ENCODE measurements around the gene MCC.

MCC gene

DNA sequence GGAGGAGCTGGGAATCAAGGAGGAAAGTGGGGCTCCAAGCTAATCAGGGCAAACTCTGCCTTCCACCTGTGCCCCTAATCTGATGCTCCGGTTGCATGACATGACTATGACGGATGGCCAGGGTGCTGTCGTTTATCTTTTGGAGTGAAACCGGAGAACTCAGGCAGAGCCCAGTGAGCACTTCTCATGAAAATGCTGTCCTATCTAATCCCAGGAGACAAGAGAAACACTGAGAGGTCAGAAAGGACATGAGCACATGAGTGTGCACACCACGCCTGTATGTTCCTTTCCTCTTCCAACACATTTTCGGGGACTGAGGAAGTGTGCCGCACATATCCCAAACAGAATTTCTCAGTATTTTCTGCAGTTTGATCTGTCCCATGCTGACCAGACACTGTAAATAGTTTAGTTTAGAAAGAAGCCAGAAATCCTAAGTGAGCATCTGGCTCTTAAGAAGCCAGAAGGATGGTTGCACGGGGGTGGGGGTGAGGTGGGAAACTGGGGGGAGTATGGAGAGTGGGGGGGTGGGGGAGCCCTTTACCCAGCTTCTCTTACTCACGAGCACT, 270.6 kb downstream of the MCC start (continued):
- no peak for TF ChIP-seq PRDM10 (tag by site-specific recombination; IDR thresholded peaks at IDR 0.05)
- no peak for TF ChIP-seq ZNF133 (tag by site-specific recombination; IDR thresholded peaks at IDR 0.05)
- TF ChIP-seq ZNF670 (tag by site-specific recombination; IDR thresholded peaks at IDR 0.05; ENCODE audit: low read depth) = no peak
- 0 out of 2 replicates have a peak, but pooled peaks have one; percentile 33 for TF ChIP-seq BCL11A (tag by site-specific recombination; IDR thresholded peaks at IDR 0.05; ENCODE audit: low read depth)
- no peak for TF ChIP-seq ZNF654 (tag by site-specific recombination; IDR thresholded peaks at IDR 0.05; ENCODE audit: low read depth)
- no peak for TF ChIP-seq ZNF596 (tag by site-specific recombination; IDR thresholded peaks at IDR 0.05)
- TF ChIP-seq, protein P1, sequence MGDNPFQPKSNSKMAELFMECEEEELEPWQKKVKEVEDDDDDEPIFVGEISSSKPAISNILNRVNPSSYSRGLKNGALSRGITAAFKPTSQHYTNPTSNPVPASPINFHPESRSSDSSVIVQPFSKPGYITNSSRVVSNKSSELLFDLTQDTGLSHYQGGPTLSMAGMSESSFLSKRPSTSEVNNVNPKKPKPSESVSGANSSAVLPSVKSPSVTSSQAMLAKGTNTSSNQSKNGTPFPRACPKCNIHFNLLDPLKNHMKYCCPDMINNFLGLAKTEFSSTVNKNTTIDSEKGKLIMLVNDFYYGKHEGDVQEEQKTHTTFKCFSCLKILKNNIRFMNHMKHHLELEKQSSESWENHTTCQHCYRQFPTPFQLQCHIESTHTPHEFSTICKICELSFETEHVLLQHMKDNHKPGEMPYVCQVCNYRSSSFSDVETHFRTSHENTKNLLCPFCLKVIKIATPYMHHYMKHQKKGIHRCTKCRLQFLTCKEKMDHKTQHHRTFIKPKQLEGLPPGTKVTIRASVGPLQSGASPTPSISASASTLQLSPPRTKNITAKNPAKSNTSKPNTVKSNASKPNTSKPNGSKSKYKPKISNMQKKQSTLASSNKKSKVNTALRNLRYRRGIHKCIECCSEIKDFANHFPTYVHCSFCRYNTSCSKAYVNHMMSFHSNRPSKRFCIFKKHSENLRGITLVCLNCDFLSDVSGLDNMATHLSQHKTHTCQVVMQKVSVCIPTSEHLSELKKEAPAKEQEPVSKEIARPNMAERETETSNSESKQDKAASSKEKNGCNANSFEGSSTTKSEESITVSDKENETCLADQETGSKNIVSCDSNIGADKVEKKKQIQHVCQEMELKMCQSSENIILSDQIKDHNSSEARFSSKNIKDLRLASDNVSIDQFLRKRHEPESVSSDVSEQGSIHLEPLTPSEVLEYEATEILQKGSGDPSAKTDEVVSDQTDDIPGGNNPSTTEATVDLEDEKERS (tag by site-specific recombination; IDR thresholded peaks at IDR 0.05) = no peak
- no peak for TF ChIP-seq ZFP37 (tag by site-specific recombination; IDR thresholded peaks at IDR 0.05)
- TF ChIP-seq PRDM1 (tag by site-specific recombination; IDR thresholded peaks at IDR 0.05) = no peak
- no peak for TF ChIP-seq ZNF549 (tag by site-specific recombination; IDR thresholded peaks at IDR 0.05)
- TF ChIP-seq ZNF776 (tag by site-specific recombination; IDR thresholded peaks at IDR 0.05; ENCODE audit: borderline replicate concordance) = no peak
- TF ChIP-seq ZNF792 (tag by site-specific recombination; IDR thresholded peaks at IDR 0.05) = no peak
- TF ChIP-seq FEZF1 (tag by site-specific recombination; IDR thresholded peaks at IDR 0.05) = peak; percentile 60; the same call in 1 of the 2 replicates
- TF ChIP-seq ZNF677 (tag by site-specific recombination; IDR thresholded peaks at IDR 0.05) = no peak
- no peak for TF ChIP-seq ZNF23 (tag by site-specific recombination; IDR thresholded peaks at IDR 0.05; ENCODE audit: borderline replicate concordance)
- no peak for TF ChIP-seq ZNF580 (tag by site-specific recombination; IDR thresholded peaks at IDR 0.05)
- TF ChIP-seq, protein P2, sequence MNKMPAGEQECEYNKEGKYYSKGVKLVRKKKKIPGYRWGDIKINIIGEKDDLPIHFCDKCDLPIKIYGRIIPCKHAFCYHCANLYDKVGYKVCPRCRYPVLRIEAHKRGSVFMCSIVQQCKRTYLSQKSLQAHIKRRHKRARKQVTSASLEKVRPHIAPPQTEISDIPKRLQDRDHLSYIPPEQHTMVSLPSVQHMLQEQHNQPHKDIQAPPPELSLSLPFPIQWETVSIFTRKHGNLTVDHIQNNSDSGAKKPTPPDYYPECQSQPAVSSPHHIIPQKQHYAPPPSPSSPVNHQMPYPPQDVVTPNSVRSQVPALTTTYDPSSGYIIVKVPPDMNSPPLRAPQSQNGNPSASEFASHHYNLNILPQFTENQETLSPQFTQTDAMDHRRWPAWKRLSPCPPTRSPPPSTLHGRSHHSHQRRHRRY (tag by site-specific recombination; IDR thresholded peaks at IDR 0.05) = no peak
- no peak for TF ChIP-seq ZSCAN23 (tag by site-specific recombination; IDR thresholded peaks at IDR 0.05)
- peak; percentile 56; the same call in 1 of the 2 replicates for TF ChIP-seq ZEB2 (tag by site-specific recombination; IDR thresholded peaks at IDR 0.05)
- TF ChIP-seq ZFP69B (tag by site-specific recombination; IDR thresholded peaks at IDR 0.05) = no peak
- no peak for TF ChIP-seq ZNF433 (tag by site-specific recombination; IDR thresholded peaks at IDR 0.05; ENCODE audit: low read depth)
- no peak for TF ChIP-seq CTCF (tag by site-specific recombination; IDR thresholded peaks at IDR 0.05)
- no peak for TF ChIP-seq ZNF701 (tag by site-specific recombination; IDR thresholded peaks at IDR 0.05)
- no peak for TF ChIP-seq OSR2 (tag by site-specific recombination; IDR thresholded peaks at IDR 0.05)
- TF ChIP-seq INSM2 (tag by site-specific recombination; IDR thresholded peaks at IDR 0.05) = no peak
- TF ChIP-seq ZNF138 (tag by site-specific recombination; IDR thresholded peaks at IDR 0.05; ENCODE audit: borderline replicate concordance) = no peak
- no peak for TF ChIP-seq ZNF239 (tag by site-specific recombination; IDR thresholded peaks at IDR 0.05)
- TF ChIP-seq ZNF560 (tag by site-specific recombination; IDR thresholded peaks at IDR 0.05; ENCODE audit: borderline replicate concordance) = no peak
- TF ChIP-seq ZNF585B (tag by site-specific recombination; IDR thresholded peaks at IDR 0.05) = no peak
- no peak for TF ChIP-seq ZNF140 (tag by site-specific recombination; IDR thresholded peaks at IDR 0.05)
